ENCODE results near the gene PUM2.

GRCh38 chr2:20366672-20367116, 16.1 kb upstream of the PUM2 start:
- TF ChIP-seq CTCF (IDR thresholded peaks at IDR 0.05; ENCODE audit: low read length) (no peak), EZH2 (optimal IDR thresholded peaks at IDR 0.05; ENCODE audit: low read depth, low read length) (no peak), EZH2phosphoT487 (IDR thresholded peaks at IDR 0.05; ENCODE audit: low read length) (no peak)

Measured in MM.1S (cell line).